ENCODE data around the gene GTF2IRD1.

GRCh38 chr7:74454021-74454924, 567 bp downstream of the GTF2IRD1 start:
- no peak for TF ChIP-seq CTCF (IDR thresholded peaks at IDR 0.05; ENCODE audit: low read length)
- TF ChIP-seq EZH2 (IDR thresholded peaks at IDR 0.05; ENCODE audit: borderline replicate concordance, low read length) = no peak
